ENCODE results near the gene ECHDC3.
"Not testable (repeated sequence)": the region's sequence is repeated elsewhere in the genome, so short reads cannot be mapped to it uniquely, and the experiment has no call there.

The ECHDC3 gene, protein sequence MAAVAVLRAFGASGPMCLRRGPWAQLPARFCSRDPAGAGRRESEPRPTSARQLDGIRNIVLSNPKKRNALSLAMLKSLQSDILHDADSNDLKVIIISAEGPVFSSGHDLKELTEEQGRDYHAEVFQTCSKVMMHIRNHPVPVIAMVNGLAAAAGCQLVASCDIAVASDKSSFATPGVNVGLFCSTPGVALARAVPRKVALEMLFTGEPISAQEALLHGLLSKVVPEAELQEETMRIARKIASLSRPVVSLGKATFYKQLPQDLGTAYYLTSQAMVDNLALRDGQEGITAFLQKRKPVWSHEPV

GRCh38 chr10:11742009-11742778 is at the start of gene ECHDC3:
Gene ECHDC3 (plus strand): TSS chr10:11742382. CDS start chr10:11742577, 195 bp downstream.
- peak in 1 of 10 donors; percentile 79 for DNase-seq

GRCh38 chr10:11693376-11693775 is 48.8 kb upstream of the ECHDC3 start:
- peak in 1 of 10 donors; percentile 14 for DNase-seq
- intact Hi-C loops (cut with DNase I), result no loop called here

More at GRCh38 chr10:11742009-11742778, at the start of gene ECHDC3:
- intact Hi-C loops (cut with DNase I), result no loop called here

DNA sequence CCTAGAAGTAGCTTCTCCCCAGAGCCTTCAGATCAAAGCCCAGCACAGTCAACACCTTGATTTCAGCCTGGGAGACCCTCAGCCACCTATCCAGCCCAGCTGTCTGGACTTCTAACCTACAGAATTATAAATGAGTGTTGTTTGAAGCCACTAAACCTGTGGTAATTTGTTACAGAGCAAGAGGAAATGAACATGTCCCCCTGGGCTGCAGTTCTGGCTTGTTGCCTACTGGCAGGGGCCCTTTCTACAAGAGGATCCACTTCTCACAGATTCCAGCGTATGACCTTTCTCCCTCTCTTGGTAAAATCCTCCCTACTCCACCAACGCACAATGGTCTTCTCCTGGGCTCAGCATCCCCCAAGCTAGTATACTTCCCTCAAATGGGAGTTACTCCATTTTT is 46.4 kb upstream of the ECHDC3 start:
- intact Hi-C loops (cut with DNase I), result no loop called here
- peak in 2 of 10 donors; percentile 7 to 11 for DNase-seq

GRCh38 chr10:11697718-11698527 is 44.3 kb upstream of the ECHDC3 start:
- peak in 1 of 10 donors; percentile 65 for DNase-seq
- intact Hi-C loops (cut with DNase I), result no loop called here

- intact Hi-C loops (cut with DNase I), result no loop called here
- no peak for DNase-seq
These were observed 43.3 kb upstream of the ECHDC3 start for GRCh38 chr10:11698691-11699549.

GRCh38 chr10:11699550-11700097 is 42.6 kb upstream of the ECHDC3 start:
- DNase-seq, result peak in 1 of 10 donors; percentile 57
- intact Hi-C loops (cut with DNase I), result no loop called here

DNA sequence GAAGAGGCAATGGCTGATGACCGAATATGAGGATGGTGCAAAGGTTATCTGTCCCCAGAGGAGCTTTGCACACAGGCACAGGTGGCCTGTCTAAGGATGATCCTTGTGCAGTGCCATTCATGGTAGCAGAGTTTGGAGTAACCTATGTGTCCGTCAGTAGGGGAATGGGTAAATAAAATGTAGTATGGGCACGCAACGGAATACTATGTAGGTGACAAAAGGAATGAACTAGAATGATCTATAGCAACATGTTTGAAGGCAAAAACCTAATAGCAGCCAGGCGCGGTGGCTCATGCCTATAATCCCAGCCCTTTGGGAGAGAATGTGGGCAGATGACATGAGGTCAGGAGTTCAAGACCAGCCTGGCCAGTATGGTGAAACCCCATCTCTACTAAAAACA is 41.6 kb upstream of the ECHDC3 start:
- DNase-seq, result peak in 1 of 10 donors; percentile 24
- intact Hi-C loops (cut with DNase I), result no loop called here

DNA sequence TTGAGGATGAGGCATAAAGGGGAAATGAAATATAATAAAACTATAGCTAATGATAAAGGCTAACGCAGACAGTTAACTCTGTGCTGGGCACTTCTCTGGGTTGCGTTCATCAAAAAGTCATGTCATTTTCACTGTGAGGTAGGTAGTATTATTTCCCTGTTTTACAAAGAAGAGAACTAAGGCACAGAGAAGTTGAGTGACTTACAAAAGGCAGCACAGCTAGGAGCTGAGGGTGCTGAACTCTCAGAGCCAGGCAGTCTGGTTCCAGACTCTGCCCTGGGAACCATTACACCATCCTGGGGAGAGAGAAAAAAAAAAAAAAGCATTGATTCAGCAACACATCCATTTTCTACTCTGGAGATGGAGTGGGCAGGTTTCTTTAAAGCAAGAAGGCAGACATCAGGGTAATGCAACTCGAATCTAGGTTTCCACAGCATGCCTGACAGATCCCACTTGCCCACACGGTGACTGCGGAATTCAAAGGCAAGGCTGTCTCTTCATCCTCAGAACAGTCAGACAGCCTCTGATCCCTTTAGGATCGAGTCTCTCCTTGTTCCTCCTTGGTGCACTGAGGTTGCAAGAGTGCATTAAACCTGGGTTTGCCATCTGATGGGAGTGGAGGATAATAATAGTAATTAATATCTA is 40.6 kb upstream of the ECHDC3 start:
- intact Hi-C loops (cut with DNase I), result no loop called here
- DNase-seq, result no peak

DNA sequence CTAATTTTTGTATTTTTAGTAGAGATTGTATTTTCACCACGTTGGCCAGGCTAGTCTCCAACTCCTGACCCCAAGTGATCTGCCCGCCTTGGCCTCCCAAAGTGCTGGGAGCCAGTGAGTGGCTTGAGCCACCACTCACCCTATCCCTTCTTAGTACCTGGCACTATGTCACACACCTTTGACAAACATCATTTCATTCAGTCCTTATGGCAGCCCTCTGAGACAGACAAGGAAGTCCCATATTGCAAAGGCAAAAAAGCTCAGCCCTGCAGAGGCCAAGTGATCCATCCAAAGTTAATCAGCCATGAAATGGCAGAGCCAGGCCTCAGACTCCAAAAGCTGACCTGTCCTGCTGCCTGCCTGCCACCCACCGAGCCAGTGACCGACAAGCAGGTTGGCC is 39.9 kb upstream of the ECHDC3 start:
- no peak for DNase-seq
- intact Hi-C loops (cut with DNase I), result no loop called here

GRCh38 chr10:11704092-11704491 is 38.1 kb upstream of the ECHDC3 start:
- intact Hi-C loops (cut with DNase I), result no loop called here
- no peak for DNase-seq

GRCh38 chr10:11705722-11706121 is 36.5 kb upstream of the ECHDC3 start:
- intact Hi-C loops (cut with DNase I), result no loop called here
- peak in 1 of 10 donors; percentile 32 for DNase-seq

DNA sequence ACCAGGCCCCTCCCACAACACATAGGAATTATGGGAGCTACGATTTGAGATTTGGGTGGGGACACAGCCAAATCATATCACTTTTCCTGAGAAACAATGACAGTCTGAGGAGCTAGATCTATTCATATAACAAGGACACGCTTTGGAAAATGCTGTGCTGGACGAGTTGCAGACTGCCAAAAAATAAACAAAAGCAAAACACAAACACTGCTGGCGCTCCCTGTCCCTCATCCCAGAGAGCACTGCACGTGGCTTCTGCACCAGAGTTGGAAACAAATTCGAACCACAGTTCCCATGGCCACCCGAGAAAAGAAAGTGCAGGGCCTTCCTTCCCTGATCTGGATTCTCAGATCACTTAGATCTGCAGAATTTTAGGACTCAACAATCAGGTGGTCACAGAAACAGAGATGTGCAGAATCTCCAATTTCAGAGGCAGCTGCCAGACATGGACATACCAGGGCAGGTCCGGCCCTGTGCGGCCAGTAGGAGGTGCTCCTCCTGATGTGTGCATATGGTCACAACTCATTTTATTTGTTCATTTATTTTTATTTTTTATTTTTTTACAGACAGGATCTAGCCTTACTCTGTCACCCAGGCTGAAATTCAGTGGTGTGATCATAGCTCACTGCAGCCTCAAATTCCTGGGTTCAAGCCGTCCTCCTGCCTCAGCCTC is 35.2 kb upstream of the ECHDC3 start:
- no peak for DNase-seq
- intact Hi-C loops (cut with DNase I), result no loop called here

DNA sequence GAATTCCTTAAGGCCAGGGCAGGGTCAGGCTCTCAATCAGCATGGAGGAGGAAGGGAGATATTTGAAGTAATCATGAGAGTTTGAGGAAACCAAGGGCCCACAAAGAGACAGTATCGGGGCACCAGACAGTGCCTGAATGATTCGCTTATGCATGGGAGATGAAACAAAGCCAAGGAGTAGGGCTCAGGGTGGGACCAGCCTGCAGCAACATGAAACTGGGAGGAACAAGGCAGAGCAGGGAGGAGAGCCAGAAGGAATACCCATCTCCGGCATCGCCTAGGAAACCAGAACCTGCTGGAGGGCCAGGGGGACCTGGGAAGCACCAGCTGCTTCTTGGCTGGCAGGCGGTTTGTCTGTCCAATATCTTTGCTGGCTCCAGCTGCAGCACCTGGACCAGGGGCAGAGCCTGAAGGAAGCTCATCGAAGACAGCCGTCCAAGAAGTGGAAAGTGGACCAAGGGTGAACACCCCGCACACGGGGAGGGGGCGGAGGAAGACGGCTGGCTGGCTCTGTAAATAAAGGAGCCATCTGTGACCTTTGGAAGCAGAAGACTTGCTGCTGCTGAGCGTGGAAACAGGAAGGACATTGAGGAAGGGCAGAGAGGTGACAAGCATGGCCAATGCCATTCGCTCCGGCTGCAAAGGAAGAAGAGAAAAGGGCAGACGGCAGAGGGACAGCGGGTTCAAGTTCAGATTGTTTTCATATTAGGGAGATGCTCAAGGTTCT is 34.4 kb upstream of the ECHDC3 start:
- intact Hi-C loops (cut with DNase I), result no loop called here
- peak in 1 of 10 donors; percentile 39 for DNase-seq

- DNase-seq; intact Hi-C loops (cut with DNase I): not testable (repeated sequence)
These were observed 33.4 kb upstream of the ECHDC3 start for GRCh38 chr10:11708801-11709200.

DNA sequence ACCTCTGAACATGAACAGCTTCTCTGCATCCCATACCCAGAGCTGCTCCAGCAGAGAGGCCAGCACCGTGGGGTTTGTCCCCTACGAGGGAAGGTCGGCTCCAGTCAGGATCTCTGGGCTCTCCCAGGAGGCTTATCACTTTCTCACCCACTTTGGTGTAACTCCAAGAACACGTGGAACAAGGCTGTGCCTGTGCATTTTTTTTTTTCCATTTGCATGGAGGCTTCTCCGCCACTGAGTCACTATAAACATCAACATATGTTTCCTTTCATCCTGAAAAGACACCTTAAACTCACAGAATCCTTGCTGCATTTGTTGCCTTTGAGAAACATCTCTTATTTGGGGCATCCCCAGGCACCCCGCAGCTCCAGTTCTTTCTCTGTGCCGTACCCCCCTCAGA is 29.4 kb upstream of the ECHDC3 start:
- intact Hi-C loops (cut with DNase I), result no loop called here
- no peak for DNase-seq

DNA sequence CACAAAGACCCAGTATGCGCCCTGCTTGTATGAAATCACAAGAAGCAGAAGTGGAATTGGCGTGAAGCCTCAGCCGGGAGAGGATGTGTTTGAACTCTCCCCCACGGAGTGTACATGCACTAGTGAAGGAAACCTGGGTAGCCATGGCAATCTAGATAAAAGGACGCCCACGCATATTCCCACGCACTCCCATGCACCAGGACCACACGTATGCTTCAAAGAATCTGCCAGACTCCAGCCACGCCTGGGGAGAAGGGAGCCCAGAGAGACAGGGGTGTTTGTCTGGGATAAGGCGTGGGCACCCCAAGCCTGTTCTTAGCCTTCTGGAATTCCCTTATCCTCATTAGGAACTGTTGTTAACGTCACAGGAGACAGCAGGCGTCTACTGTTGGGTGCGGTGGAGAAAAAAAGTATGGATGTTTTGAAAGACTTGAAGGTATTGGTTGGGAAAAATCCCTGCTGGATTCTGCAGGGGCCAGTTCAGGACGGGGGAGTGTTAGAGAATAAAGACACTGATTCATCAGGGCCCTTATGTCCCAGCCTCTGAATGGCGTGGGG is 28.9 kb upstream of the ECHDC3 start:
- peak in 2 of 10 donors; percentile 7 to 46 for DNase-seq
- intact Hi-C loops (cut with DNase I), result no loop called here

DNA sequence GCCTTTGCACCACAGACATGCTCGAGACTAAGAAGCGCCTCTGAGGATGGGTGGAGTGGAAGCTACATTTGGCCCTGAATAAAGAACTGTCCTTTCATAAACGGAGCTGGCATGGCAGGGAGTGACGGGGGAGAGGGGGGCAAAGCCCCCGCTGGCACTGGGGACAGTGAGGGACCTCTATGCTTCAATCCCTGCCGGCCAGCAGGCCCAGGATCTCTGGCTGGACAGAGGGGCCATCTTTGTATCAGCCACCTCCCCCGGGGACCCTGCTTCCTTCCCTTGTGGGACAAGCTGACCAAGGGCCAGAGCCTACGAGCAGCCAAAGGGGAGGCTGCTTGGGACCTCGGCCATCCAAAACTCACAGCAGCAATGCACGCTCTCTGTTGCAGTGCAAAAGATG is 28.2 kb upstream of the ECHDC3 start:
- intact Hi-C loops (cut with DNase I), result no loop called here
- DNase-seq, result peak in 5 of 10 donors; percentile 7 to 84 (median 24)
